GM06990 (cell line): Measurements from ENCODE around the gene ATXN10.

Experiments used
- DNase-seq: peaks from one replicate; pipeline ENCODE4 v3.0.0-alpha.2; 2011; ENCODE audit not compliant: insufficient read length; ENCODE audit errors: extremely low read depth
- H3K27me3 ChIP-seq: replicated peaks from 2 replicates; pipeline ENCODE4 v1.6.0; 2011; ENCODE audit warnings: low read length; ENCODE audit not compliant: control insufficient read depth, insufficient read depth
- H3K36me3 ChIP-seq: 2 replicates; pipeline ENCODE4 v1.5.1; 2011; ENCODE audit warnings: low read length; ENCODE audit not compliant: control insufficient read depth, insufficient read depth
- H3K4me3 ChIP-seq: replicated peaks from 2 replicates; pipeline ENCODE4 v1.5.1; 2011; ENCODE audit warnings: low read depth, mild to moderate bottlenecking, control low read depth, low read length
- TF ChIP-seq, protein P1 (sequence below): IDR thresholded peaks from 2 replicates; pipeline ENCODE4 v1.5.1; 2011; ENCODE audit warnings: low read length, control low read depth, mild to moderate bottlenecking, inconsistent platforms; ENCODE audit not compliant: insufficient read depth, poor library complexity, severe bottlenecking

Gene ATXN10

GRCh38 chr22:45645526-45646414 is 25.9 kb upstream of the ATXN10 start:
- TF ChIP-seq, protein P1, sequence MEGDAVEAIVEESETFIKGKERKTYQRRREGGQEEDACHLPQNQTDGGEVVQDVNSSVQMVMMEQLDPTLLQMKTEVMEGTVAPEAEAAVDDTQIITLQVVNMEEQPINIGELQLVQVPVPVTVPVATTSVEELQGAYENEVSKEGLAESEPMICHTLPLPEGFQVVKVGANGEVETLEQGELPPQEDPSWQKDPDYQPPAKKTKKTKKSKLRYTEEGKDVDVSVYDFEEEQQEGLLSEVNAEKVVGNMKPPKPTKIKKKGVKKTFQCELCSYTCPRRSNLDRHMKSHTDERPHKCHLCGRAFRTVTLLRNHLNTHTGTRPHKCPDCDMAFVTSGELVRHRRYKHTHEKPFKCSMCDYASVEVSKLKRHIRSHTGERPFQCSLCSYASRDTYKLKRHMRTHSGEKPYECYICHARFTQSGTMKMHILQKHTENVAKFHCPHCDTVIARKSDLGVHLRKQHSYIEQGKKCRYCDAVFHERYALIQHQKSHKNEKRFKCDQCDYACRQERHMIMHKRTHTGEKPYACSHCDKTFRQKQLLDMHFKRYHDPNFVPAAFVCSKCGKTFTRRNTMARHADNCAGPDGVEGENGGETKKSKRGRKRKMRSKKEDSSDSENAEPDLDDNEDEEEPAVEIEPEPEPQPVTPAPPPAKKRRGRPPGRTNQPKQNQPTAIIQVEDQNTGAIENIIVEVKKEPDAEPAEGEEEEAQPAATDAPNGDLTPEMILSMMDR: peak; percentile 46
- H3K4me3 ChIP-seq: no peak overlapping the region; the same call in 1 of the 2 replicates
- 0 out of 2 replicates have a peak, but pooled peaks cover 1% of the 10 kb centered on the region for H3K27me3 ChIP-seq
- H3K36me3 ChIP-seq: no peaks in the 10 kb centered on the region
- DNase-seq: peak; percentile 77

GRCh38 chr22:45647532-45648225 is 24.0 kb upstream of the ATXN10 start:
- TF ChIP-seq, protein P1: no peak
- no peak overlapping the region for H3K4me3 ChIP-seq
- DNase-seq: no peak
- no peaks in the 10 kb centered on the region for H3K27me3 ChIP-seq
- H3K36me3 ChIP-seq: no peaks in the 10 kb centered on the region

DNA sequence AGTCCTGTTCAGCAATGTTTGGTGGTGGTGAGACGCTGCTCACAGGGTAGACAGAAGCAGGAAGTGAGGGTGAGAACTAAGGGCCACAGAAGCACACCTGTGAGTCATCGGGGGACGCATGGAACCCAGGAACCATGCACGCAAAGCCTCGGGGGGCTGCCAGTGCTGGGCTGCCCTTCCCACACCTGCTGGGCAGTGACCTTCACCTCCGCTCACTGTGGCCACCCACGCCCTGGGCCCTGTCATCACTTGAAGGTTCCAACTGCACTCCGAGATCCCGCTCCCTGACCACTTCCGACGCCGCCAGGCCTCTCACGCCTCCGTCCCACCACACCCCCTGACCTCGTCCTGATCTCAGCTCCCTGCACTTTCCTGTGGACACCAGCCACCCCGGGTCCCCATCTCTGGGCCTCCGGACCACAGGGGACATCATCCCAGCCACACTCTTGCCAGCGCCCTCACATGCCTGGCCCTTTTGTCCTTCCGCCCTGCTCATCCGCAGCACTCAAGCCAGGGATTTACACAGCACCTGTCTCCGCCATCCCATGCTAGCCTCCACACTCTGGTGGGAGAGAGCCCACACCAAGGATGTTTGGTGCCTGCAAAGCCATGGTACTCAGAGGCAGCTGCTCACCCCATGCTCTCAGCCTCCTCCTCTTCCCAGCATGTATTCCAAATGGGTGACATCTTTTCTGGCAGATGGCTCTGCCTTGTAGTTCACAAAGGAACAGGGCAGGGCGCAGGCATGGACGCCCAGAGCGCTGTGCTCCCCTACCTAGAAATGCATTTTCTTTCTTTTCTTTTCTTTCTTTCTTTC is 23.1 kb upstream of the ATXN10 start:
- no peak for DNase-seq
- Histone ChIP-seq H3K4me3 (no peak overlapping the region), H3K36me3 (no peaks in the 10 kb centered on the region), H3K27me3 (no peaks in the 10 kb centered on the region)
- TF ChIP-seq, protein P1: no peak

GRCh38 chr22:45649809-45650208 is 21.8 kb upstream of the ATXN10 start:
- Histone ChIP-seq H3K27me3 (no peaks in the 10 kb centered on the region), H3K36me3 (no peaks in the 10 kb centered on the region), H3K4me3 (no peak overlapping the region)
- DNase-seq: no peak
- TF ChIP-seq, protein P1: no peak

- no peak for DNase-seq
- no peaks in the 10 kb centered on the region for H3K36me3 ChIP-seq
- no peaks in the 10 kb centered on the region for H3K27me3 ChIP-seq
- H3K4me3 ChIP-seq: no peak overlapping the region
- TF ChIP-seq, protein P1: no peak
These were observed 20.9 kb upstream of the ATXN10 start for GRCh38 chr22:45650721-45651120.
